Measurements from ENCODE around the gene NFYC. TPM values are rescaled to one million over a fixed set of nuclear protein-coding genes. Genes with fewer than 3 reads are reported as not detected.

NFYC gene
- total and polyA plus RNA-seq, 7 experiments from 2014 or later, result 36.2 to 88.5 (median 63.4) TPM

DNA sequence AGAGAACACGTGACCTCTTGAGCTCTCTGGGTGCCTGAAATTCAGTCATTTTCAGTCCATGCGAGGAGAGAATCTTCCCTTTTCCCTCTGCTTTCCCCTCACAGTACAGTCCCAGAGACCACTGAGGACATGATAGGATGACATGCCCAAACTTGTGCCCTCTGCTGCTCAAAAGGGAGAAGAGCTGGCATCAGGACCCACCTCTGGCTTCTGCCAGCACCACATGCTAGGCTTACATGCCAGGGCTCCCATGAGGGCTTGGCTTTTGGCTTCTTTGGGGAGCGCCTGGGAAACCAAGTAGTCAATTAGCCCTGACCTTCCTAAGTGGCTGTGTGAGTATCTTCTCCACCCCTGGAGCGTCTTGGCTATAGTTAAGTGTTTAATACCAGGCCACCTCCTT lies 78.3 kb downstream of the NFYC start:
- no peaks in the 10 kb centered on the region for H3K27me3 Mint-ChIP-seq
- DNase-seq (no peak), ATAC-seq (no peak)
- no peaks in the 10 kb centered on the region for H3K27me3 ChIP-seq (ENCODE audit: control insufficient read depth in 2 of 2, insufficient read depth in 2 of 2, low read length in 2 of 2)
- ChIA-PET POLR2A (no interaction called here), CTCF (interaction anchor here (0.6 to 0.9 kb wide), 2 partner anchors 66 to 80 kb away, joined by 3 read pairs; no protein-coding TSS in a partner anchor)
- peaks cover 4 to 74% (median 30%) of the 10 kb centered on the region in 3 experiments for H3K36me3 ChIP-seq (ENCODE audit: control insufficient read depth in 2 of 3, insufficient read depth in 3 of 3, low read length in 3 of 3)
- H3K4me3 ChIP-seq (ENCODE audit: low read length), result no peak overlapping the region
- no peaks in the 10 kb centered on the region for H3K9me3 ChIP-seq (ENCODE audit: control insufficient read depth in 2 of 3, low read length in 3 of 3)
- peak overlapping the region in 5 of 9 donors; percentile 33 to 82 (median 43) for H3K27ac Mint-ChIP-seq
- H3K4me1 Mint-ChIP-seq, result peaks cover 2 to 44% (median 5%) of the 10 kb centered on the region in 7 donors
- H3K9me3 Mint-ChIP-seq, result no peaks in the 10 kb centered on the region
- peaks cover 0 to 8% of the 10 kb centered on the region in 2 donors for H3K4me1 ChIP-seq (ENCODE audit: control insufficient read depth in 2 of 2, insufficient read depth in 2 of 2, low read length in 2 of 2)
- intact Hi-C loops (cut with micrococcal nuclease), result loop anchor here (1.0 to 10.0 kb wide), 4 partner anchors 158 to 235 kb away; no protein-coding TSS in a partner anchor
- H3K4me3 Mint-ChIP-seq, result no peak overlapping the region
- H3K36me3 Mint-ChIP-seq, result peaks cover 8 to 48% (median 18%) of the 10 kb centered on the region in 5 donors
- no peak overlapping the region for H3K27ac ChIP-seq (ENCODE audit: low read depth, low read length)

- ChIA-PET POLR2A (interaction anchor here (0.6 kb wide), 1 partner anchor 81 kb away, joined by 5 read pairs; no protein-coding TSS in a partner anchor), CTCF (interaction anchor here (0.6 to 2.5 kb wide), 5 partner anchors 10 to 180 kb away, joined by 3 to 9 read pairs (median 3); no protein-coding TSS in a partner anchor)
- Histone ChIP-seq H3K4me3 (ENCODE audit: low read length) (no peak overlapping the region), H3K36me3 (ENCODE audit: control insufficient read depth in 2 of 3, insufficient read depth in 3 of 3, low read length in 3 of 3) (peaks cover 4 to 68% (median 26%) of the 10 kb centered on the region in 3 experiments), H3K27ac (ENCODE audit: low read depth, low read length) (no peak overlapping the region), H3K4me1 (ENCODE audit: control insufficient read depth in 2 of 2, insufficient read depth in 2 of 2, low read length in 2 of 2) (peaks cover 0 to 2% of the 10 kb centered on the region in 2 donors), H3K9me3 (ENCODE audit: control insufficient read depth in 2 of 3, low read length in 3 of 3) (no peaks in the 10 kb centered on the region), H3K27me3 (ENCODE audit: control insufficient read depth in 2 of 2, insufficient read depth in 2 of 2, low read length in 2 of 2) (no peaks in the 10 kb centered on the region)
- no peaks in the 10 kb centered on the region for H3K27me3 Mint-ChIP-seq
- peaks cover 8 to 43% (median 18%) of the 10 kb centered on the region in 5 donors for H3K36me3 Mint-ChIP-seq
- H3K4me1 Mint-ChIP-seq, result peaks cover 0 to 38% (median 2%) of the 10 kb centered on the region in 7 donors
- intact Hi-C loops (cut with micrococcal nuclease), result loop anchor here (1.0 to 10.0 kb wide), 4 partner anchors 158 to 234 kb away; no protein-coding TSS in a partner anchor
- DNase-seq, result no peak
- ATAC-seq, result no peak
- no peaks in the 10 kb centered on the region for H3K9me3 Mint-ChIP-seq
- peak overlapping the region in 4 of 9 donors; percentile 43 to 82 (median 53) for H3K27ac Mint-ChIP-seq
- no peak overlapping the region for H3K4me3 Mint-ChIP-seq
Measured at GRCh38 chr1:40770296-40771070, 79.0 kb downstream of the NFYC start.

DNA sequence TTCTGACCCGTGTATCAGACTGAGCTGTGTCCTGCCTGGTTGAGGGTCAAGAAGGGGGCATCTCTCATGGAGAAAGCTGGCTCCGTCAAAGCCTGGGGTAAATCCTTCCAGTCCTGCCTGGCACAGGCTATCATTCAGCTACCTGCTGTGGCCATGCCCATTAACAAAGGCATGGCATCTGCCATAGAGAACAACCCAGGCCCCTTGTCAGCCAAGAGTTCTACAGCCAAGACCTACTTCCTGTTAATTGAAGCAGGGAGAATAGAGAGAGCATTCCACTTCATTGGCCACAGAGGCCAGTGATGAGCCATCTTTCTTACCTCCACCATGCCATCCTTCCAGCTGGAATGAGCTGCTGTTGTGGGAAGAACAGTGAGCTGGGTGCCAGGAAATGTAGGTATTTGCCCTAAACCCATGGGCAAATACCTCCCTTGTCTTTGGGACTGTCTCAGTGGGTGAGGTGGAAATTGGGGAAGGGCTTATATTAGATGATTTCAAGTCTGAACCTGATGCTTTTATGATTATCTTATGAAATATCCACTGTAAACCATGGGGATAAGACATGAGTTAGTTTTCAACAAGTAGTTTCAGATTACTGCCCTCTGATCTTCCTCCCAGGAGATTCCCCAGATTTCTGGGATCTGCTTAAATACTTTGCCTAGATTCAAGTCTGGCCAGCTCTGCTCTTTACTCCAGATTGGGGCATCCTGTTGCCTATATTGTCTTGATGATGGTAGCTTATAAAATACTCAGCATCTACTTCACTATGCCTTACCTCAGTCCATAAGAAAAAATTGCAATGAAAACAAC lies 80.8 kb downstream of the NFYC start:
- Histone ChIP-seq H3K4me1 (ENCODE audit: control insufficient read depth in 2 of 2, insufficient read depth in 2 of 2, low read length in 2 of 2) (no peaks in the 10 kb centered on the region), H3K27me3 (ENCODE audit: control insufficient read depth in 2 of 2, insufficient read depth in 2 of 2, low read length in 2 of 2) (no peaks in the 10 kb centered on the region), H3K4me3 (ENCODE audit: low read length) (no peak overlapping the region), H3K9me3 (ENCODE audit: control insufficient read depth in 2 of 3, low read length in 3 of 3) (no peaks in the 10 kb centered on the region), H3K27ac (ENCODE audit: low read depth, low read length) (no peak overlapping the region), H3K36me3 (ENCODE audit: control insufficient read depth in 2 of 3, insufficient read depth in 3 of 3, low read length in 3 of 3) (peaks cover 0 to 49% (median 16%) of the 10 kb centered on the region in 3 experiments)
- Mint-ChIP-seq H3K4me1 (peaks cover 0 to 29% (median 2%) of the 10 kb centered on the region in 7 donors), H3K27ac (peak overlapping the region in 8 of 9 donors; percentile 19 to 76 (median 34)), H3K36me3 (peaks cover 8 to 47% (median 28%) of the 10 kb centered on the region in 5 donors), H3K27me3 (no peaks in the 10 kb centered on the region), H3K4me3 (no peak overlapping the region), H3K9me3 (peaks cover 0 to 7% (median 2%) of the 10 kb centered on the region in 11 donors)
- ATAC-seq (no peak), DNase-seq (no peak)
- ChIA-PET POLR2A (interaction anchor here (0.6 to 0.9 kb wide), 2 partner anchors 78 to 171 kb away, joined by 4 read pairs; no protein-coding TSS in a partner anchor), CTCF (interaction anchor here (0.6 to 5.4 kb wide), 16 partner anchors 8 to 599 kb away, joined by 3 to 106 read pairs (median 4); no protein-coding TSS in a partner anchor)
- intact Hi-C loops (cut with micrococcal nuclease), result loop anchor here (5.0 to 10.0 kb wide), 3 partner anchors 160 to 232 kb away; no protein-coding TSS in a partner anchor

DNA sequence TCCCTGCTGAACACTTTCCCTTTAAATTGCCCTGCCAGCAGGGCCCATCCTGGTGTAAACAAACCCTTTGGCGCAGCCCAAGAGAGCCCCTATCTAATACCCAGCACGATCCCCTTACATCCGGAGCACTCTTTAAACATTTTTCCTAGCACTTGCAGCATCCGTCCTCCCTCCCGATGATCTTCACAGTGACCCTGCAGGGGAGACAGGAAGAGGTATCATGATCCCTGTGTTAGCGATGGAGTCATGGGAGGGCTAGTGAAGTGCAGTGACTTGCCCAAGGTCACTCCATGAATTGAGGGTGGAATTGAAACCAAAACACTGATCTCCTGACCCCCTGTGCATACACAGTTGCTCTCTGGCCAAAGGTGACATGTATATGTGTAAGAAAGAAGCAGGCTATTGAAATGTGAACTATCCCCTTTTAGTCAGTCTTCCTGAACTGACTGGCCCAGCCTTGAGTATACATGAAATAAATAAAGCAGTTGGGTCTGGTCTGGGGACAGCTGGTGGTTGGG lies 82.3 kb downstream of the NFYC start:
- H3K4me1 Mint-ChIP-seq, result peaks cover 0 to 29% (median 2%) of the 10 kb centered on the region in 7 donors
- ChIA-PET POLR2A (interaction anchor here (0.9 to 1.9 kb wide), 7 partner anchors 9 to 88 kb away, joined by 3 to 9 read pairs (median 4); partner anchors contain the start of genes CITED4 and NFYC), CTCF (interaction anchor here (0.7 to 5.4 kb wide), 19 partner anchors 9 to 231 kb away, joined by 3 to 106 read pairs (median 5); partner anchors contain the start of gene CITED4)
- H3K27me3 Mint-ChIP-seq, result no peaks in the 10 kb centered on the region
- H3K4me1 ChIP-seq (ENCODE audit: control insufficient read depth in 2 of 2, insufficient read depth in 2 of 2, low read length in 2 of 2), result no peaks in the 10 kb centered on the region
- peak in 1 of 9 donors; percentile 19 for DNase-seq
- no peaks in the 10 kb centered on the region for H3K27me3 ChIP-seq (ENCODE audit: control insufficient read depth in 2 of 2, insufficient read depth in 2 of 2, low read length in 2 of 2)
- no peak for ATAC-seq
- H3K27ac ChIP-seq (ENCODE audit: low read depth, low read length), result no peak overlapping the region
- H3K9me3 Mint-ChIP-seq, result peaks cover 0 to 9% (median 3%) of the 10 kb centered on the region in 11 donors
- intact Hi-C loops (cut with micrococcal nuclease), result loop anchor here (1.0 to 10.0 kb wide), 7 partner anchors 44 to 231 kb away; no protein-coding TSS in a partner anchor
- H3K4me3 ChIP-seq (ENCODE audit: low read length), result no peak overlapping the region
- no peaks in the 10 kb centered on the region for H3K9me3 ChIP-seq (ENCODE audit: control insufficient read depth in 2 of 3, low read length in 3 of 3)
- peaks cover 8 to 42% (median 26%) of the 10 kb centered on the region in 5 donors for H3K36me3 Mint-ChIP-seq
- H3K36me3 ChIP-seq (ENCODE audit: control insufficient read depth in 2 of 3, insufficient read depth in 3 of 3, low read length in 3 of 3), result peaks cover 0 to 36% (median 15%) of the 10 kb centered on the region in 3 experiments
- no peak overlapping the region for H3K4me3 Mint-ChIP-seq
- H3K27ac Mint-ChIP-seq, result peak overlapping the region in 3 of 9 donors; percentile 37 to 69 (median 61)

- Histone ChIP-seq H3K4me3 (ENCODE audit: low read length) (no peak overlapping the region), H3K9me3 (ENCODE audit: control insufficient read depth in 2 of 3, low read length in 3 of 3) (no peaks in the 10 kb centered on the region), H3K27ac (ENCODE audit: low read depth, low read length) (no peak overlapping the region), H3K36me3 (ENCODE audit: control insufficient read depth in 2 of 3, insufficient read depth in 3 of 3, low read length in 3 of 3) (peaks cover 0 to 30% (median 9%) of the 10 kb centered on the region in 3 experiments), H3K27me3 (ENCODE audit: control insufficient read depth in 2 of 2, insufficient read depth in 2 of 2, low read length in 2 of 2) (no peaks in the 10 kb centered on the region), H3K4me1 (ENCODE audit: control insufficient read depth in 2 of 2, insufficient read depth in 2 of 2, low read length in 2 of 2) (no peaks in the 10 kb centered on the region)
- no peak overlapping the region for H3K4me3 Mint-ChIP-seq
- POLR2A ChIA-PET, result interaction anchor here (0.7 to 1.9 kb wide), 10 partner anchors 9 to 88 kb away, joined by 3 to 9 read pairs (median 3); partner anchors contain the start of genes CITED4 and NFYC
- ATAC-seq (peak; percentile 72), DNase-seq (peak; percentile 46 to 70 (median 54))
- intact Hi-C loops (cut with micrococcal nuclease), result loop anchor here (1.0 to 10.0 kb wide), 7 partner anchors 44 to 230 kb away; no protein-coding TSS in a partner anchor
- peaks cover 0 to 25% (median 2%) of the 10 kb centered on the region in 7 donors for H3K4me1 Mint-ChIP-seq
- H3K27me3 Mint-ChIP-seq, result no peaks in the 10 kb centered on the region
- H3K9me3 Mint-ChIP-seq, result peaks cover 0 to 9% (median 3%) of the 10 kb centered on the region in 11 donors
- peak overlapping the region in 3 of 9 donors; percentile 1 to 61 (median 10) for H3K27ac Mint-ChIP-seq
- peaks cover 8 to 36% (median 22%) of the 10 kb centered on the region in 5 donors for H3K36me3 Mint-ChIP-seq
- CTCF ChIA-PET, result interaction anchor here (0.7 to 5.4 kb wide), 27 partner anchors 10 to 231 kb away, joined by 3 to 106 read pairs (median 5); partner anchors contain the start of gene CITED4
Measured at GRCh38 chr1:40774266-40774998, 82.9 kb downstream of the NFYC start.
